Renal cortex interstitium (tissue), 11 donors: ENCODE measurements around the gene CHERP. TPM values are rescaled to one million over a fixed set of nuclear protein-coding genes. Genes with fewer than 3 reads are reported as not detected.
"Not testable (repeated sequence)": the region's sequence is repeated elsewhere in the genome, so short reads cannot be mapped to it uniquely, and the experiment has no call there.

Experiments
- DNase-seq, 11 donors: peaks; one replicate each; pipeline ENCODE4 v3.0.0-alpha.2; 2013; ENCODE audit warnings: low read depth in 9 of 11, low spot score in 4 of 11; ENCODE audit errors: extremely low read depth in 1 of 11
- polyA plus RNA-seq, 3 donors: library from polyadenylated mRNA; unstranded; fragments of 120-200 nt; gene quantifications; one replicate each; pipeline ENCODE4 v1.2.1, GENCODE V29; 2013; ENCODE audit not compliant: insufficient read length in 3 of 3

The CHERP gene
- polyA plus RNA-seq, 3 donors: 37.7 to 54.3 (median 48.5) TPM

DNA sequence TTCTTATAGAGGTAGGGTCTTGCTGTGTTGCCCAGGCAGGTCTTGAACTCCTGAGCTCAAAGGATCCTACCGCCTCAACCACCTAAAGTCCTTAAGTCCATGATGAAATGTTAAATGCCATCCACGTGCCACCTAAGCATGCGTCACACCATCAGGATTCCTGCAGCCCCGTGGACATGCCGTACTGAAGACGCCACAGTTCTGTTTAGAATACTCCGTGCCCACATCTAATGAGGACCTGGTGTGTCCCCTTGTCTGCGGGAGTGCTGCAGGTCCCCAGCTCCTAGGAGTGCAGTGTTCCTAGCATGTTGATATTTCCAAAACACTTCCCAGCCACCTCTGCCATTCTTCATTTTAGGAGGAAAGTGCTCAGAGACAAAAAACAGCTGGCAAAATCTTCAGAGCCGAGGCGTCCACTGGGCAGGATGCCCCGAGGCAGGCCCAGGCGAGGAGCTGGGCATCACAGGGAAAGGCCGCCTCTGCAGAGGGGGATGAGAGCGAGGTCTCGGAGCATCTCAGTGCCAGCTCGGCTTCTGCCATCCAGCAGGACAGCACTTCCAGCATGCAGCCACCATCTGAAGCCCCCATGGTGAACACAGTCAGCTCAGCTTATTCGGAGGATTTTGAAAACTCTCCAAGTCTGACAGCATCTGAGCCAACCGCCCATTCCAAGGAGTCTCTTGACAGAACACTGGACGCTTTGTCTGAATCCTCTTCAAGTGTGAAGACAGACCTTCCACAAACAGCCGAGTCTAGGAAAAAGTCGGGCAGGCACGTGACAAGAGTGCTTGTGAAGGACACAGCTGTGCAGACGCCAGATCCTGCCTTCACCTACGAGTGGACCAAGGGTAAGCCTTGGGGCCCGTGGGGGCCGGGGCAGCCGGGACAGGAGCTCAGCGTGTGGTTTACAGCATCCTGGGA lies 32.8 kb downstream of the CHERP start:
- DNase-seq: no peak

DNA sequence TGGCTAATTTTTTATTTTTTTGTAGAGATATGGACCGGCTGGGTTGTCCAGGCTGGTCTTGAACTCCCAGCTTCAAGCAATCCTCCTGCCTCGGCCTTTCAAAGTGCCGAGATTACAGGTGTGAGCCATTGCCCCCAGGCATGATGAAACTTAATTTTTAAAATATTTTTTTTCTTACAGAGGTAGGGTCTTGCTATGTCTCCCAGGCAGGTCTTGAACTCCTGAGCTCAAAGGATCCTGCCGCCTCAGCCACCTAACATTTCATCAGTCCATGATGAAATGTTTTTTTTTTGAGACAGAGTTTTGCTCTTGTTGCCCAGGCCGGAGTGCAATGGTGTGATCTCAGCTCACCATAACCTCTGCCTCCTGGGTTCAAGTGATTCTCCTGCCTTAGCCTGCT lies 33.7 kb downstream of the CHERP start:
- DNase-seq: no peak

DNA sequence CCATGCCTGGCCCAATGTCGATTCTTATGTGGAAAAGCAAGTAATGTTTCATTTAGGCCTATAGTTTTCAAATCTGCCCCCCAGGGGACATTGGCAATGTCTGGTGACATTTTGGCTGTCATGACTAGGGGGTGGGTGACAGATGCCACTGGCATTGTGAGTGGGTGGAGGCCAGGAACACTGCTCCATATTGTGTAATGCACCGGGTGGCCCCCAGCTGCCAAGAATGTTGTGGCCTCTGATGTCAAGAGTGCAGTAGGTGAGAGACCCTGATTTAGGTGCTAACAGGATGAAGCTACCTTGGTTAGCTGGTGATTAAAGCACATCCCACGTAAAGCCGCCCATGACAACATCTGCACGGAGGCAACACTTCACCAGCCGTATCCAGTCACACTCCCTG lies 35.3 kb downstream of the CHERP start:
- no peak for DNase-seq

DNA sequence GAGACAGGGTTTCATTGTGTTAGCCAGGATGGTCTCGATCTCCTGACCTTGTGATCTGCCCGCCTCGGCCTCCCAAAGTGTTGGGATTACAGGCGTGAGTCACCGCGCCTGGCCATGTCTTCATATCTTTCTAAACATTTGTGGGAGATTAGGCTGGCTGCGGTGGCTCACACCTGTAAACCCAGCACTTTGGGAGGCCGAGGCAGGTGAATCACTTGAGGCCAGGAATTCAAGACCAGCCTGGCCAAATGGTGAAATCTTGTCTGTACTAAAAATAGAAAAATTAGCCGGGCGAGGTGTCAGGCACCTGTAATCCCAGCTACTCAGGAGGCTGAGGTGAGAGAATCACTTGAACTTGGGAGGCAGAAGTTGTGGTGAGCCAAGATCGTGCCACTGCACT lies 36.1 kb downstream of the CHERP start:
- not testable (repeated sequence) for DNase-seq

DNA sequence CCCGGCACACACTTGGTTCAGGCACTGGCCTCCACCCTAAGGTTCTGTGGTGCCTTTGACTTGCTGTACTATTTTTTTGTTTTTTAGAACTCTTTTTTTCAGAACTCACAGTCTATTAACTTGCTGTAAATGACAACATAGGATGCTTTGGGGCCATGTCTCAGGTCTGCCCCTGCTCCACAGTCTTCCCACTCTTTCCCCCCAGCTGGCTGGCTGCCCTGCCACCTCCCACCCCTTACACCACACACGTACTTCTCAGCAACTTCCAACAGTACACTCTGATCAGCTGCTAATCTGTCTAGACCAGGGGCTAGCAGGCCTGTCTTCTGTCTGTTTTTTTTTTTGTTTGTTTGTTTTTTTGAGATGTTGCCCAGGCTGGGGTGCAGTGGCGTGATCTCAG lies 38.0 kb downstream of the CHERP start:
- no peak for DNase-seq

DNA sequence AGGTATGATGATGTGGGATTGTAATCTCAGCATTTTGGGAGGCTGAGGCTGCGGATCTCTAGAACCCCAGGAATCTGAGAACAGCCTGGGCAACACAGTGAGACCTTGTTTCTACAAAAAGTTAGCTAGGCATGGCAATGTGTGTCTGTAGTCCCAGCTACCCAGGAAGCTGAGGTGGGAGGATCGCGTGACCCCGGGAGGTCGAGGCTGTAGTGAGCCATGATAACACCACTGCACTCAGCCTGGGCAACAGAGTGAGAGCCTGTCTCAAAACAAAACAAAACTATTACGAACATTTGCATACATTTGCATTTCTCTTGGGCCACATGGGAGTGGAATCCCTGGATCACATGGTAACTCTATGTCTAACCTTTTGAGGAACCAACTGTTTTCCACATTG lies 44.4 kb downstream of the CHERP start:
- DNase-seq: no peak

DNA sequence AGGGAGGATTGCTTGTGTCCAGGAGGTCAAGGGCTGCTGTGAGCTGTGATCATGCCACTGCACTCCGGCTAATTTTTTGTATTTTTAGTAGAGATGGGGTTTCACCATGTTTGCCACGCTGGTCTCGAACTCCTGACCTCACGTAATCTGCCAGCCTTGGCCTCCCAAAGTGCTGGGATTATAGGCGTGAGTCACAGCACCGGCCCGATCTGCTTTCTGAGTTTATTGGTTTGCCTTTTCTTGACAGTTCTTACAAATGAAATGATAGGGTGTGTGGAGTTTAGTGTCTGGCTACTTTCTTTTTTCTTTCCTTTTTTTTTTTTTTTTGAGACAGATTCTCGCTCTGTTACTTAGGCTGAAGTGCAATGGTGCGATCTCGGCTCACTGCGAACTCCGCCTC lies 45.2 kb downstream of the CHERP start:
- no peak for DNase-seq

DNA sequence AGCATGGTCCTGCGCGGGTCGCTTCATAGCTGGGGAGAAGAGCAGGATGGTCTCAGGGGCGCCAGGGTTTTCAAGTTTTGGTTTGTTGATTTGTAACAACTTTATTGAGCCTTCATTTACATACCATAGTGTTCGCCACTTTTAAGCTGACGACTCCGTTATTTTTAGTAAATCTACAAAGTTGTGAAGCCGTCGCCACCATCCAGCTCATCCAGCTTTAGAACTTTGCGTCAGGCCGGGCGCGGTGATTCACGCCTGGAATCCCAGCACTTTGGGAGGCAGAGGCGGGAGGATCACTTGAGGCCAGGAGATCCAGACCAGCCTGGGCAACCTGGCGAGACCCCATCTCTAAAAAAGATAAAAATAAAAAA lies 45.6 kb downstream of the CHERP start:
- DNase-seq: peak in 1 of 11 donors; percentile 9

DNA sequence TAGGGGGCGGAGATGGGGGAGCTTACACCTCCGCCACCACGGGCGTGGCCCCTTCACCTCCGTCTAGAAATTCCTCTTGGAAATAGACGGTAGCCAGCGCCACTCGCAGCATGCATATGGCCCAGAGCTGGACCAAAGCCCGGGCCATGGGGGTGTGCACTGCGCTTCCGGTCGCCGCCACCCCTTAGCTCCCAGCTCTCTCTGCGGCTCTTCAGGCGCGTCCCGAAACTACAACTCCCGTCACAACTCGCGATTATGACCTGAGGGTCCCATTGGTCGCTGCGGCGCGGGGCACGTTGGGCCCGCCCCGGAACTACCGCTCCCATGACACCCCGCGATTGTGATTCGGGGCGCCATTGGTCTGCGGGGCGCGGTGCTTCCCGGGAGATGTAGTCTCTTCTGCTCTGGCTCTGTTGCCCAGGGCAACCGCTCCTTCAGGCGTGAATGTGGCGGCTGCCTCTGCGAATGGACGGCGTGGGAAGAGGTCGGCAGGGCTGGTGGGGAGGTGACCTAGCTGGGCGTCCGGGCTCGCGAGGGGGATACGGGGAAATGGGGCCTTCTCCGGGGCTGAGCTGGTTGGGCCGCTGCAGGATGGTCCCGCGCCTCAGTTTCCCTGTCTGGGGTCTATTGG lies 46.1 kb downstream of the CHERP start, which contains the start of the genes C19orf44 and CALR3:
C19orf44 (plus strand) TSS at position 413 of the 631 bp plus-strand sequence. CDS start 4,399 bp downstream, outside the sequence.
CALR3 (minus strand) TSS at position 186 of the 631 bp plus-strand sequence; CDS start at position 148, 38 bp downstream.
- DNase-seq: peak; percentile 92 to 99 (median 98)

DNA sequence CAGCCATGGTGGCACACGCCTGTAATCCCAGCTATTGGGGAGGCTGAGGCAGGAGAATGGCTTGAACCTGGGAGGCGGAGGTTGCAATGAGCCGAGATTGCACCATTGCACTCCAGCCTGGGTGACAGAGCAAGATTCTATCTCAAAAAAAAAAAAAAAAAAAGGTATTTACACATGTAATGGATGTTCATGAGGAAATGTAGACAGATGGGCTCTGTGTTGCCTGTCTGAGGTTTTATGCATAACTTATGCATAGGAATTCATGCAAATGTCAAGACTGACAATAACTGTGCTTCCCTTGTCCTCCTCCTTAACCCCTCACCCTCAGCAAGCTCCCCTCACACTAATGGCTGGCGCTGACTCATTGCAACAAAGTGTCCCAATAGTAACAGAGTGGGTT lies 55.8 kb downstream of the CHERP start:
- DNase-seq: not testable (repeated sequence)

DNA sequence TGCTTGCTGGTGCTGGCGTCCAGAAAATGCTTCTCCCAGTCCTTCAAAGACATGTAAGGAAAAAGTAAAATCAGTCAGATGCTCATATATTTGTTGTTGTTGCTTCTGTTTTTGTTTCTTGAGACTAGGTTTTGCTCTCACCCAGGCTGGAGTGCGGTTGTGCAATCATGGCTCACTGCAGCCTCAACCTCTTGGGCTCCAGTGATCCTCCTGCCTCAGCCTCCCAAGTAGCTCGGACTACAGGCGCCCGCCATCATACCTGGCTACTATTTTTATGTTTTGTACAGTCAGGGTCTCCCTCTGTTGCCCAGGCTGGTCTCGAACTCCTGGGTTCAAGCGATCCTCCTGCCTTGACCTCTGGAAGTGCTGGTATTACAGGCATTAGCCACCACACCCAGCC lies 59.5 kb downstream of the CHERP start:
- DNase-seq: no peak

DNA sequence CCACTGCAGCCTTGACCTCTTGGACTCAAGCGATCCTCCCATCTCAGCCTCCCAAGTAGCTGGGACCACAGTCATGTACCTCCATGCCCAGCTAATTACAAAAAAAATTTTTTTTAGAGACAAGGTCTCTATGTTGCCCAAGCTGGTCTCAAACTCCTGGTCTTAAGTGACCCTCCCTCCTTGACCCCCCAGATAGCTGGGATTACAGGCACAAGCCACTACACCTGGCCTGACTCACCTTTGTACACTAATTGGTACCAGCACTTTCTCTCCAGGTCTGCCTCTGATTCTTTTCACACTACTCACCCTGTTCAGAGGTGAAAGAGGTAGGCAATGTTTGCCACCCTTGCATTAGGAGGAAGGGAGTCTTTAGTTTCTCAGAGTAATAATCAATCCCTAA lies 64.9 kb downstream of the CHERP start:
- no peak for DNase-seq

DNA sequence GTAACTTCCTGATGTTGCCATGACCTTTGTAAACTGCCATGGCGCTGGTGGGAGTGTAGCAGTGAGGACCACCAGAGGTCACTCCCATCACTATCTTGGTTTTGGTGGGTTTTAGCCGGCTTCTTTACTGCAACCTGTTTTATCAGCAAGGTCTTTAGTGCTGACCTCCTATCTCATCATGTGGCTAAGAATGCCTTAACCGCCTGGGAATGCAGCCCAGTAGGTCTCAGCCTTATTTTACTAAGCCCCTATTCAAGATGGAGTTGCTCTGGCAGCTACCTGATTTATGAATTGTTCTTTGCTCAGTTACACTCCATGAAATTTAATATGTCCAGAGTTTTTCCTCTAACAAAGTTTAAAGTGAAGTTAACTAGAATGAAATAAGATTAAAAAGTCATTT lies 65.8 kb downstream of the CHERP start:
- DNase-seq: no peak

DNA sequence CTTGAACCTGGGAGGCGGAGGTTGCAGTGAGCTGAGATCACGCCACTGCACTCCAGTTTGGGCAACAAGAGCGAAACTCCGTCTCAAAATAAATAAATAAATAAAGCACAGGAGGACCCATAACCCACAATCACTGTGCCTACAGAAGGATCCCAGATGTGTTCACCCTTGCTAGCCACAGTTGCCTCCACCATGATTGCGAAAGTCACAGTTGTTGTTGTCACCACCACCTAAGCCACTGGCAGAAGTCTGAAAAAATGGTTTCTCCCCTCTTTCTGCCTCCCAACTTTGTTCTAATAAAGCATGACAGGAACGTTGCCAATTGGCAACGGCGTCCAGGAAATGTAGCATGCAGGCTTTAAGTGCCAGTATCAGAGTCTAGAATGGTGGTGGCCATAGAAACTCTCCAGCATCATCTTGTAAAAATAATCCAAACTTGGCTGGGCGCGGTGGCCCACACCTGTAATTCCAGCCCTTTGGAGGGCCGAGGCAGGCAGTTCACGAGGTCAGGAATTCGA lies 68.3 kb downstream of the CHERP start:
- DNase-seq: no peak

DNA sequence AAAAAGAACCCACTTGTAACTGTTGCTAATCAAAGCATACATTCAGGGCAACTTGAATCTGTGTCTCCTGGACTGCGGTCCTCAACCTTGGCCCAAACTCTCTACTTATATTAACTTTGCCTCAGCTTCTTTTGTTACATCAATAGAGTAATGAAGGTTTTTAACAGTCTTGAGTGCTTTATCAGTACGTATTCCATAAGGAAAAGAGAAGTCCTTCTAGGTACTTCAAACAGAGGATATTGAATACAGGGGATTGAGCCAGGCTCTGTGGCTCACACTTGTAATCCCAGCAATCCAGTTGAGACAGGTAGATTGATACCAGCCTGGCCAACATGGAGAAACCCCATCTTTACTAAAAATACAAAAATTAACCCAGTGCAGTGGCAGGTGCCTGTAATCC lies 69.2 kb downstream of the CHERP start:
- no peak for DNase-seq

DNA sequence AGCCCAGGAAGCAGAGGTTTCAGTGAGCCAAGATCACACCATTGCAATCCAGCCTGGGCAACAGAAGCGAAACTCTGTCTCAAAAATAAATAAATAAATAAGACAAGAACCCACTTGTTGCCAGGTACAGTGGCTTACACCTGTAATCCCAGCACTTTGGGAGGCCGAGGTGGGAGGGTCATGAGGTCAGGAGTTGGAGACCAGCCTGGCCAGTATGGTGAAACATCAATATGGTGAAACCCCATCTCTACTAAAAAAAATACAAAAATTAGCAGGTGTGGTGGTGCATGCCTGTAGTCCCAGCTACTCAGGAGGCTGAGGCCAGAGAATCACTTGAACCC lies 69.7 kb downstream of the CHERP start:
- not testable (repeated sequence) for DNase-seq

DNA sequence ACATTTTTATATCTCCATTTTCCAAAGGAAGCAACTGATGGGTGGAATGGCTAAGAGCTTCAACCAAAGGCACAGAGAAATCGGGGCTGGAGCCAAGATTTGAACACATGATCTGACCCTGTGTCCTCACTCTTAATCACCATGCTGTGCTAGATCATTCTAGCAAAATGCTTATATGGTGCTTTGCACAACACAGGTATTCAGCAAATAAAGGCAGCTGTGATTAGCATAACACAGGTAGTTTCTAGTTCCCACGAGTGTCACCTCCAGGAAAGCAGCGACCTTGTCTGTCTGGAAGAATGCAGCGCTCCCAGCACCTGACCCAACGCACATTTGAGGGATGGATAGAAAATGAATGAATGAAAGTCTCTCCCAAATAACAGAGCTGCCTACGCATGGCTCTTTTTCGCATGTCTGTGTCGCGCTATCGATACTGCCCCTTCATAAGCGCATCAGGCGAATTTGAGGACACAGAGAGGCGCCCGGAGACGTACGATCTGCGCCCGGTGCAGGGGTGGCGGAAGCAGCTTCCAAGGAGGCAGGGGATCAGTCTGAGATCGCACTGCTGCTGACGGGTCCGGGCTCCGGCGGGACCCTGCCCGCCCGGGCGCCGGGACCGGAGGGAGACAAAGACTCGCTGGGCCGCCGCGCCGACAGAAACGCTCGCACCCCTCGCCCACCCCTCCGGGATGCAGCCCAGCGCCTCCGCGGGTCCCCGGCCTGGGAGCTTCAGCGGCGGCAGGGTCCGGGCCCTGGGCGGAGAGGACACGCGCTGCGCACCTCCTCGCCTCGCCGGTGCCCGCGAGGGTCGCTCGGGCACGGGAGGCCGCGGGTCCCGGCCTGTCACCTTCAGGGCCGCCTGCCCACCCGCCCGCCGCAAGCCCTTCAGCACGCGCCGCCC lies 71.1 kb downstream of the CHERP start:
- DNase-seq: no peak

DNA sequence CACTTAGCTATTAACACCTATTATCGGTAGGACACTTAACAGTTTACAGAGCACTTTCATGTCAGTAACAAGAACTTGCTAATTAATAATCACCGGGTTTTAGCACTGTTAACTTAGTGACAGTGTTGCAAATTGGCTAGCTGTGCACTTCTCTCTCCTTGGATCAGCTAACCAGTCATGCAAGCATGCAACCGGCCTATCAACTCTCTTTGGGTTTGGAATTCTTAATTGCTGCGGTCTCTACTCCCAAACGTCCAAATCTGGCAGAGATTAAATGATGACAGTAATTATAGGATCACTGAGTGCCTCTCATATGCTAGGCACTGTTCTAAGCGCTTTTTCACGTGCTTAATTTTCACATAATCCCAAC lies 71.7 kb downstream of the CHERP start:
- DNase-seq: no peak
